Panc1 (cell line): ENCODE data around the gene STAB1. TPM values are rescaled to one million over a fixed set of nuclear protein-coding genes. Genes with fewer than 3 reads are reported as not detected.

Source experiments
- ATAC-seq: fragments of 200-7000 bp; cut with Tn5 transposase; 2 replicates; pipeline ENCODE4 v1.9.1; 2020; ENCODE audit warnings: mild to moderate bottlenecking, moderate library complexity
- BruUV-seq: library from RNA; stranded (reverse); fragments of 400-500 nt; replicated peaks from 2 replicates; lab custom pipeline; 2021; lab: Mats Ljungman, UMichigan
- CTCF ChIA-PET: fragments of 300-600 bp; sonication (Branson Sonifier 250); formaldehyde crosslinking; loops from one replicate; lab custom pipeline; 2022; ENCODE audit warnings: antibody characterized with exemption; lab: Charles Lee
- POLR2A ChIA-PET: fragments of 300-600 bp; sonication (Branson Sonifier 250); formaldehyde crosslinking; loops from one replicate; lab custom pipeline; 2022; ENCODE audit warnings: antibody characterized with exemption; lab: Charles Lee
- DNase-seq: peaks from one replicate; pipeline ENCODE4 v3.0.0-alpha.2; 2010; ENCODE audit warnings: low read depth, low spot score
- H3K27ac ChIP-seq: 2 replicates; pipeline ENCODE4 v1.5.1; 2011; ENCODE audit warnings: mild to moderate bottlenecking, low read length, inconsistent platforms
- H3K27me3 ChIP-seq: fragments of 200-500 bp; sonication (Bioruptor generic); 2 replicates; pipeline ENCODE4 v1.6.0; 2014; ENCODE audit warnings: low read length, inconsistent platforms; ENCODE audit not compliant: control insufficient read depth, insufficient read depth
- H3K36me3 ChIP-seq: fragments of 200-500 bp; sonication (Bioruptor generic); 2 replicates; pipeline ENCODE4 v1.5.1; 2014; ENCODE audit warnings: inconsistent platforms, mild to moderate bottlenecking, low read length, moderate library complexity; ENCODE audit not compliant: control insufficient read depth, insufficient read depth
- H3K4me1 ChIP-seq: 2 replicates; pipeline ENCODE4 v1.5.1; 2011; ENCODE audit warnings: inconsistent platforms, mild to moderate bottlenecking, low read length, moderate library complexity; ENCODE audit not compliant: control insufficient read depth, insufficient read depth
- H3K4me3 ChIP-seq, 2 experiments: 2 replicates each; pipeline ENCODE4 v1.5.1; 2011 to 2012; ENCODE audit warnings: low read depth in 2 of 2, low read length in 2 of 2, mild to moderate bottlenecking in 2 of 2, inconsistent platforms in 1 of 2, moderate library complexity in 1 of 2
- H3K9me3 ChIP-seq: fragments of 200-500 bp; sonication (Bioruptor generic); 2 replicates; pipeline ENCODE4 v1.5.1; 2014; ENCODE audit warnings: low read depth, mild to moderate bottlenecking, inconsistent platforms, low read length, moderate library complexity; ENCODE audit not compliant: control insufficient read depth, insufficient read depth
- POLR2AphosphoS5 ChIP-seq: IDR thresholded peaks from 2 replicates; pipeline ENCODE4 v1.6.1; 2012; ENCODE audit warnings: mild to moderate bottlenecking, low read depth, low read length, moderate library complexity
- SIN3A ChIP-seq: IDR thresholded peaks from 2 replicates; pipeline ENCODE4 v1.6.1; 2012; ENCODE audit warnings: low read depth, mild to moderate bottlenecking, low read length, moderate library complexity, borderline replicate concordance; ENCODE audit not compliant: insufficient read depth
- TCF7L2 ChIP-seq: IDR thresholded peaks from 2 replicates; pipeline ENCODE4 v1.6.1; 2011; ENCODE audit warnings: mild to moderate bottlenecking, low read depth, low read length, inconsistent platforms
- in situ Hi-C: cut with HindIII; loops from 2 replicates; pipeline ENCODE4 v1.10.0; 2016; ENCODE audit warnings: low sequenced_read_pairs, low pct_unique_long_range_greater_than_20kb
- intact Hi-C: fragments of 100-400 bp; cut with micrococcal nuclease; formaldehyde crosslinking; loops from one replicate; pipeline ENCODE4 v1.10.0; 2022; ENCODE audit not compliant: unreplicated experiment
- total RNA-seq: library from RNA; stranded (reverse); gene quantifications from one replicate; pipeline ENCODE4 v1.2.1, GENCODE V29; 2021; ENCODE audit not compliant: unreplicated experiment
- TF ChIP-seq, protein P1 (sequence below): fragments of 450-650 bp; IDR thresholded peaks from 2 replicates; pipeline ENCODE4 v1.5.1; 2017; ENCODE audit warnings: mild to moderate bottlenecking
- TF ChIP-seq, protein P2 (sequence below), 2 experiments: IDR thresholded peaks; 2 replicates each; pipeline ENCODE4 v1.6.1; 2011 to 2012; ENCODE audit warnings: low read depth in 2 of 2, control low read depth in 1 of 2, low read length in 1 of 2, mild to moderate bottlenecking in 1 of 2, moderate library complexity in 1 of 2; ENCODE audit not compliant: insufficient read depth in 1 of 2

Gene STAB1
- total RNA-seq, 1 experiment from 2014 or later, result 0.39 TPM

DNA sequence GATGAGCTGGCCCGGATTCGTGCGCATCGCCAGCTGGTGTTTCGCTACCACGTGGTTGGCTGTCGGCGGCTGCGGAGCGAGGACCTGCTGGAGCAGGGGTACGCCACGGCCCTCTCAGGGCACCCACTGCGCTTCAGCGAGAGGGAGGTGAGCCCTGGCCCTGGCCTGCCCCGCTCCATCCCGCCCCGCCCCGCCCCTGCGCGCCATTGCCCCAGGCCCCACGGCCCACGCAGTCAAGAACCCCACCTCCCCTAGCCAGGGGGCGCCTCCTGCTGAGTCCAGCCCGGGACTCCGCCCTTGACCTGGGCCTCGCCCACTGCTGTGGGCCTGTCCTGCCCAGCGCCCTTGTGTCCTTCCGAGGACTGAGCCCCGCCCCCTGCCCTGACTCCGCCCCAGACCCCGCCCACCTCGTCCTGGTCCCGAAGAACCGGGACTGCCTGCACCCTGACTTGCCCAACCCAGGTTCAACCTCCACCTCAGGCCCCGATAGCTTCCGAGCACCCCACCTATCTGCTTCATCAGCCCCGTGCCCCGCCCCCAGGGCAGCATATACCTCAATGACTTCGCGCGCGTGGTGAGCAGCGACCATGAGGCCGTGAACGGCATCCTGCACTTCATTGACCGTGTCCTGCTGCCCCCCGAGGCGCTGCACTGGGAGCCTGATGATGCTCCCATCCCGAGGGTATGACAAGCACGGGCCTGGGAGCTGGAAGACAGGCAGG is 23.7 kb downstream of the STAB1 start:
- DNase-seq (no peak), ATAC-seq (peak; percentile 44)
- TF ChIP-seq SIN3A (no peak), TCF7L2 (no peak)
- TF ChIP-seq, protein P1, sequence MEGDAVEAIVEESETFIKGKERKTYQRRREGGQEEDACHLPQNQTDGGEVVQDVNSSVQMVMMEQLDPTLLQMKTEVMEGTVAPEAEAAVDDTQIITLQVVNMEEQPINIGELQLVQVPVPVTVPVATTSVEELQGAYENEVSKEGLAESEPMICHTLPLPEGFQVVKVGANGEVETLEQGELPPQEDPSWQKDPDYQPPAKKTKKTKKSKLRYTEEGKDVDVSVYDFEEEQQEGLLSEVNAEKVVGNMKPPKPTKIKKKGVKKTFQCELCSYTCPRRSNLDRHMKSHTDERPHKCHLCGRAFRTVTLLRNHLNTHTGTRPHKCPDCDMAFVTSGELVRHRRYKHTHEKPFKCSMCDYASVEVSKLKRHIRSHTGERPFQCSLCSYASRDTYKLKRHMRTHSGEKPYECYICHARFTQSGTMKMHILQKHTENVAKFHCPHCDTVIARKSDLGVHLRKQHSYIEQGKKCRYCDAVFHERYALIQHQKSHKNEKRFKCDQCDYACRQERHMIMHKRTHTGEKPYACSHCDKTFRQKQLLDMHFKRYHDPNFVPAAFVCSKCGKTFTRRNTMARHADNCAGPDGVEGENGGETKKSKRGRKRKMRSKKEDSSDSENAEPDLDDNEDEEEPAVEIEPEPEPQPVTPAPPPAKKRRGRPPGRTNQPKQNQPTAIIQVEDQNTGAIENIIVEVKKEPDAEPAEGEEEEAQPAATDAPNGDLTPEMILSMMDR, result no peak
- no peaks in the 10 kb centered on the region for H3K36me3 ChIP-seq
- in situ Hi-C loops, result no loop called here
- no TSS peak for BruUV-seq
- intact Hi-C loops, result no loop called here
- no peak overlapping the region for H3K27ac ChIP-seq
- H3K27me3 ChIP-seq, result no peaks in the 10 kb centered on the region
- no peaks in the 10 kb centered on the region for H3K9me3 ChIP-seq
- POLR2A ChIA-PET, result interaction anchor here (0.6 kb wide), 1 partner anchor 650 kb away, joined by 4 read pairs; no protein-coding TSS in a partner anchor
- H3K4me1 ChIP-seq, result no peaks in the 10 kb centered on the region
- H3K4me3 ChIP-seq, result no peak overlapping the region
- CTCF ChIA-PET, result no interaction called here

DNA sequence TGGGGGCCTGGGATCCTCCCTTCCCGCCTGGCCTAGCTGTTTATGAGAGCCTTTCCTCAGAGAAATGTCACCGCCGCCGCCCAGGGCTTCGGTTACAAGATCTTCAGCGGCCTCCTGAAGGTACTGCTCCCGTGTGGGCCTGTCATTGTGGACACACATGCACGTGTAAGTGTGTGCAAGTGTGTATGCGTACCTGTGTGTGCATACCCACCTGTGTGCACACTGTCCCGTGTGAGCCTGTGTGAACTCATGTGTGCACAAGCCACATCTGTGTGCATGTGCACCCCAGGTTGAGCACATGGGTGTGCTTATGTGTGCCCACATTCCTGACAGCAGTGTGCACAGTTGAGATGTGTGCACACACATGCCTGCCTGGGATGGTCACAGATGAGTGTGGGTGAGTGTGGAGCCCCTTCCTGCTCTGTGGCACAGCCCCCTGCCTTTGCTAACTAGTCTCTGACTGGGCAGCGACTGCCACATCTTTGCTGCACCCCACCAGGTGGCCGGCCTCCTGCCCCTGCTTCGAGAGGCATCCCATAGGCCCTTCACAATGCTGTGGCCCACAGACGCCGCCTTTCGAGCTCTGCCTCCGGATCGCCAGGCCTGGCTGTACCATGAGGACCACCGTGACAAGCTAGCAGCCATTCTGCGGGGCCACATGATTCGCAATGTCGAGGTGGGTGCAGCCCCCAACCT is 24.5 kb downstream of the STAB1 start:
- no TSS peak for BruUV-seq
- Histone ChIP-seq H3K9me3 (no peaks in the 10 kb centered on the region), H3K4me1 (no peaks in the 10 kb centered on the region), H3K36me3 (no peaks in the 10 kb centered on the region), H3K4me3 (no peak overlapping the region), H3K27ac (no peak overlapping the region), H3K27me3 (no peaks in the 10 kb centered on the region)
- in situ Hi-C loops, result no loop called here
- CTCF ChIA-PET, result no interaction called here
- TF ChIP-seq POLR2AphosphoS5 (no peak), TCF7L2 (no peak), SIN3A (no peak)
- TF ChIP-seq, protein P2, sequence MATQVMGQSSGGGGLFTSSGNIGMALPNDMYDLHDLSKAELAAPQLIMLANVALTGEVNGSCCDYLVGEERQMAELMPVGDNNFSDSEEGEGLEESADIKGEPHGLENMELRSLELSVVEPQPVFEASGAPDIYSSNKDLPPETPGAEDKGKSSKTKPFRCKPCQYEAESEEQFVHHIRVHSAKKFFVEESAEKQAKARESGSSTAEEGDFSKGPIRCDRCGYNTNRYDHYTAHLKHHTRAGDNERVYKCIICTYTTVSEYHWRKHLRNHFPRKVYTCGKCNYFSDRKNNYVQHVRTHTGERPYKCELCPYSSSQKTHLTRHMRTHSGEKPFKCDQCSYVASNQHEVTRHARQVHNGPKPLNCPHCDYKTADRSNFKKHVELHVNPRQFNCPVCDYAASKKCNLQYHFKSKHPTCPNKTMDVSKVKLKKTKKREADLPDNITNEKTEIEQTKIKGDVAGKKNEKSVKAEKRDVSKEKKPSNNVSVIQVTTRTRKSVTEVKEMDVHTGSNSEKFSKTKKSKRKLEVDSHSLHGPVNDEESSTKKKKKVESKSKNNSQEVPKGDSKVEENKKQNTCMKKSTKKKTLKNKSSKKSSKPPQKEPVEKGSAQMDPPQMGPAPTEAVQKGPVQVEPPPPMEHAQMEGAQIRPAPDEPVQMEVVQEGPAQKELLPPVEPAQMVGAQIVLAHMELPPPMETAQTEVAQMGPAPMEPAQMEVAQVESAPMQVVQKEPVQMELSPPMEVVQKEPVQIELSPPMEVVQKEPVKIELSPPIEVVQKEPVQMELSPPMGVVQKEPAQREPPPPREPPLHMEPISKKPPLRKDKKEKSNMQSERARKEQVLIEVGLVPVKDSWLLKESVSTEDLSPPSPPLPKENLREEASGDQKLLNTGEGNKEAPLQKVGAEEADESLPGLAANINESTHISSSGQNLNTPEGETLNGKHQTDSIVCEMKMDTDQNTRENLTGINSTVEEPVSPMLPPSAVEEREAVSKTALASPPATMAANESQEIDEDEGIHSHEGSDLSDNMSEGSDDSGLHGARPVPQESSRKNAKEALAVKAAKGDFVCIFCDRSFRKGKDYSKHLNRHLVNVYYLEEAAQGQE (IDR thresholded peaks at IDR 0.05; ENCODE audit: insufficient read depth in 1 of 2, low read depth in 2 of 2, low read length in 1 of 2), result no peak
- TF ChIP-seq, protein P1, result no peak
- DNase-seq (no peak), ATAC-seq (0 out of 2 replicates have a peak, but pooled peaks have one; percentile 7)
- intact Hi-C loops, result no loop called here
- POLR2A ChIA-PET, result no interaction called here
